Sigmoid colon (tissue), 7 donors: Measurements from ENCODE around the gene NOL9. TPM values are rescaled to one million over a fixed set of nuclear protein-coding genes. Genes with fewer than 3 reads are reported as not detected.

Source experiments
- DNase-seq: peaks from one replicate; pipeline ENCODE4 v3.0.0-alpha.2; 2019
- H3K27ac ChIP-seq, 4 donors: fragments of 200-600 bp; sonication (generic); one replicate each; pipeline ENCODE4 v1.5.1; 2016 to 2019; ENCODE audit warnings: mild to moderate bottlenecking in 1 of 4
- H3K27me3 ChIP-seq, 3 donors: fragments of 200-600 bp; sonication (generic); one replicate each; pipeline ENCODE4 v1.5.1; 2019; ENCODE audit warnings: mild to moderate bottlenecking in 1 of 3
- H3K36me3 ChIP-seq, 4 donors: fragments of 200-600 bp; sonication (generic); one replicate each; pipeline ENCODE4 v1.5.1; 2016 to 2019
- H3K4me1 ChIP-seq, 4 donors: fragments of 200-600 bp; sonication (generic); one replicate each; pipeline ENCODE4 v1.5.1; 2017 to 2019
- H3K4me3 ChIP-seq, 4 donors: fragments of 200-600 bp; sonication (generic); one replicate each; pipeline ENCODE4 v1.5.1; 2017 to 2019; ENCODE audit warnings: mild to moderate bottlenecking in 2 of 4, moderate library complexity in 1 of 4
- H3K9me3 ChIP-seq, 4 donors: fragments of 200-600 bp in 3 of 4; sonication (generic) in 3 of 4; one replicate each; pipeline versions ENCODE4 v1.5.1 to v1.6.1; 2013 to 2019
- EP300 ChIP-seq, 4 donors: sonication (generic); formaldehyde crosslinking; IDR thresholded peaks; one replicate each; pipeline ENCODE4 v1.6.1; 2017; ENCODE audit warnings: antibody characterized with exemption in 4 of 4
- POLR2A ChIP-seq, 2 donors: fragments of 450-650 bp; IDR thresholded peaks; one replicate each; pipeline ENCODE4 v1.6.1; 2016; ENCODE audit warnings: antibody characterized with exemption in 2 of 2, mild to moderate bottlenecking in 2 of 2, moderate library complexity in 2 of 2
- POLR2AphosphoS5 ChIP-seq, 4 donors: sonication (generic); formaldehyde crosslinking; IDR thresholded peaks; one replicate each; pipeline ENCODE4 v1.6.1; 2017; ENCODE audit warnings: antibody characterized with exemption in 4 of 4
- WGBS, 2 donors: extraction: QIAGEN DNeasy Blood & Tissue Kit; methylation state at CpG; one replicate each; pipeline ENCODE4 v1.1.7; 2013; 5-methylcytosine and 5-hydroxymethylcytosine counted together
- intact Hi-C: fragments of 100-400 bp; cut with DNase I; formaldehyde crosslinking; loops from one replicate; pipeline ENCODE4 v1.15.1; 2023
- polyA plus RNA-seq, 3 donors: library from polyadenylated mRNA; stranded (reverse); fragments of 200-250 nt; gene quantifications; one replicate each; pipeline ENCODE4 v1.2.3, GENCODE V29; 2013
- total RNA-seq, 4 donors: library from RNA; depleted of rRNA; stranded (reverse); fragments of >200 nt; gene quantifications; one replicate each; pipeline ENCODE4 v1.1.0, GENCODE V29; 2016
- TF ChIP-seq, protein P1 (sequence below), 4 experiments: fragments of 450-650 bp in 3 of 4; fragments of 200-600 bp in 1 of 4; IDR thresholded peaks; one replicate each; pipeline ENCODE4 v1.5.1; 2016 to 2019; ENCODE audit warnings: antibody characterized with exemption in 4 of 4, mild to moderate bottlenecking in 3 of 4, moderate library complexity in 2 of 4
- donor health status: healthy with polysubstance abuse.
- donor health status: Bipolar disorder and iron deficiency.
- donor health status: healthy.

The NOL9 gene
- total and polyA plus RNA-seq, 7 donors: 1.2 to 29.6 (median 17.3) TPM

- intact Hi-C loops: no loop called here
- H3K9me3 ChIP-seq: no peaks in the 10 kb centered on the region
- peaks cover 0 to 7% (median 0%) of the 10 kb centered on the region in 4 donors for H3K4me1 ChIP-seq
- H3K27me3 ChIP-seq: no peaks in the 10 kb centered on the region
- WGBS, 2 donors: 64 to 67% methylated on average over 8 of the region's 8 CpGs
- no peak overlapping the region for H3K27ac ChIP-seq
- H3K4me3 ChIP-seq: no peak overlapping the region
- TF ChIP-seq POLR2AphosphoS5 (IDR thresholded peaks at IDR 0.05) (no peak), POLR2A (IDR thresholded peaks at IDR 0.05) (no peak), EP300 (IDR thresholded peaks at IDR 0.05) (no peak)
- TF ChIP-seq, protein P1, sequence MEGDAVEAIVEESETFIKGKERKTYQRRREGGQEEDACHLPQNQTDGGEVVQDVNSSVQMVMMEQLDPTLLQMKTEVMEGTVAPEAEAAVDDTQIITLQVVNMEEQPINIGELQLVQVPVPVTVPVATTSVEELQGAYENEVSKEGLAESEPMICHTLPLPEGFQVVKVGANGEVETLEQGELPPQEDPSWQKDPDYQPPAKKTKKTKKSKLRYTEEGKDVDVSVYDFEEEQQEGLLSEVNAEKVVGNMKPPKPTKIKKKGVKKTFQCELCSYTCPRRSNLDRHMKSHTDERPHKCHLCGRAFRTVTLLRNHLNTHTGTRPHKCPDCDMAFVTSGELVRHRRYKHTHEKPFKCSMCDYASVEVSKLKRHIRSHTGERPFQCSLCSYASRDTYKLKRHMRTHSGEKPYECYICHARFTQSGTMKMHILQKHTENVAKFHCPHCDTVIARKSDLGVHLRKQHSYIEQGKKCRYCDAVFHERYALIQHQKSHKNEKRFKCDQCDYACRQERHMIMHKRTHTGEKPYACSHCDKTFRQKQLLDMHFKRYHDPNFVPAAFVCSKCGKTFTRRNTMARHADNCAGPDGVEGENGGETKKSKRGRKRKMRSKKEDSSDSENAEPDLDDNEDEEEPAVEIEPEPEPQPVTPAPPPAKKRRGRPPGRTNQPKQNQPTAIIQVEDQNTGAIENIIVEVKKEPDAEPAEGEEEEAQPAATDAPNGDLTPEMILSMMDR (IDR thresholded peaks at IDR 0.05): no peak
- no peaks in the 10 kb centered on the region for H3K36me3 ChIP-seq
- DNase-seq: no peak
Measured at GRCh38 chr1:6517435-6517851, 36.9 kb downstream of the NOL9 start.

GRCh38 chr1:6515771-6516170, 38.5 kb downstream of the NOL9 start:
- H3K4me1 ChIP-seq: peaks cover 0 to 7% (median 0%) of the 10 kb centered on the region in 4 donors
- 80 to 86% methylated on average over 4 of the region's 4 CpGs for WGBS, 2 donors
- no peaks in the 10 kb centered on the region for H3K27me3 ChIP-seq
- intact Hi-C loops: no loop called here
- TF ChIP-seq POLR2A (IDR thresholded peaks at IDR 0.05): no peak
- no peak for TF ChIP-seq POLR2AphosphoS5 (IDR thresholded peaks at IDR 0.05)
- TF ChIP-seq, protein P1 (IDR thresholded peaks at IDR 0.05): no peak
- TF ChIP-seq EP300 (IDR thresholded peaks at IDR 0.05): no peak
- no peaks in the 10 kb centered on the region for H3K36me3 ChIP-seq
- no peak overlapping the region for H3K4me3 ChIP-seq
- no peak for DNase-seq
- no peak overlapping the region for H3K27ac ChIP-seq
- H3K9me3 ChIP-seq: no peaks in the 10 kb centered on the region

GRCh38 chr1:6513320-6513801, 41.0 kb downstream of the NOL9 start:
- H3K36me3 ChIP-seq: no peaks in the 10 kb centered on the region
- H3K9me3 ChIP-seq: no peaks in the 10 kb centered on the region
- no peak for TF ChIP-seq POLR2A (IDR thresholded peaks at IDR 0.05)
- no peak for TF ChIP-seq POLR2AphosphoS5 (IDR thresholded peaks at IDR 0.05)
- no peak for TF ChIP-seq EP300 (IDR thresholded peaks at IDR 0.05)
- TF ChIP-seq, protein P1 (IDR thresholded peaks at IDR 0.05): no peak
- no peaks in the 10 kb centered on the region for H3K27me3 ChIP-seq
- H3K4me3 ChIP-seq: no peak overlapping the region
- no peak for DNase-seq
- intact Hi-C loops: no loop called here
- 83 to 85% methylated on average over 9 of the region's 9 CpGs for WGBS, 2 donors
- H3K27ac ChIP-seq: no peak overlapping the region
- H3K4me1 ChIP-seq: no peaks in the 10 kb centered on the region

GRCh38 chr1:6512908-6513280, 41.4 kb downstream of the NOL9 start:
- TF ChIP-seq POLR2A (IDR thresholded peaks at IDR 0.05) (no peak), EP300 (IDR thresholded peaks at IDR 0.05) (no peak), POLR2AphosphoS5 (IDR thresholded peaks at IDR 0.05) (no peak)
- TF ChIP-seq, protein P1 (IDR thresholded peaks at IDR 0.05): no peak
- H3K9me3 ChIP-seq: no peaks in the 10 kb centered on the region
- 80 to 87% methylated on average over 8 of the region's 8 CpGs for WGBS, 2 donors
- DNase-seq: no peak
- no peaks in the 10 kb centered on the region for H3K27me3 ChIP-seq
- H3K27ac ChIP-seq: no peak overlapping the region
- no peaks in the 10 kb centered on the region for H3K4me1 ChIP-seq
- no peaks in the 10 kb centered on the region for H3K36me3 ChIP-seq
- intact Hi-C loops: no loop called here
- no peak overlapping the region for H3K4me3 ChIP-seq
